GM23338 (cell line): ENCODE measurements around the gene LRP1B. TPM values are rescaled to one million over a fixed set of nuclear protein-coding genes. Genes with fewer than 3 reads are reported as not detected.
A peak's percentile ranks its signal among the peaks of the same experiment; 100 is the strongest.

Experiments
- ATAC-seq: fragments of 200-7000 bp; cut with Tn5 transposase; 3 replicates; pipeline ENCODE4 v1.9.1; 2020
- DNase-seq: peaks from one replicate; pipeline ENCODE4 v3.0.0-alpha.2; 2015; ENCODE audit warnings: low spot score
- H2AFZ ChIP-seq: fragments of 200-600 bp; sonication (generic); 2 replicates; pipeline ENCODE4 v1.8.0; 2016; ENCODE audit warnings: antibody characterized with exemption, mild to moderate bottlenecking, moderate library complexity
- H3F3A ChIP-seq: fragments of 200-600 bp; sonication (generic); replicated peaks from 2 replicates; pipeline ENCODE4 v1.8.0; 2017; ENCODE audit warnings: antibody characterized with exemption, mixed run types, low read depth
- H3K27ac ChIP-seq: fragments of 200-600 bp; sonication (generic); 2 replicates; pipeline ENCODE4 v1.6.1; 2016; ENCODE audit warnings: low read depth
- H3K27me3 ChIP-seq: fragments of 200-600 bp; sonication (generic); 2 replicates; pipeline ENCODE4 v1.8.0; 2016; ENCODE audit warnings: mild to moderate bottlenecking, mixed run types, moderate library complexity; ENCODE audit not compliant: insufficient read depth
- H3K36me3 ChIP-seq: fragments of 200-600 bp; sonication (generic); 2 replicates; pipeline ENCODE4 v1.8.0; 2016; ENCODE audit warnings: mild to moderate bottlenecking; ENCODE audit not compliant: insufficient read depth
- H3K4me1 ChIP-seq: fragments of 200-600 bp; sonication (generic); 2 replicates; pipeline ENCODE4 v1.8.0; 2016; ENCODE audit warnings: mild to moderate bottlenecking, moderate library complexity; ENCODE audit not compliant: insufficient read depth
- H3K4me2 ChIP-seq: fragments of 200-600 bp; sonication (generic); 2 replicates; pipeline ENCODE4 v1.7.1; 2017; ENCODE audit warnings: mixed run types
- H3K4me3 ChIP-seq: fragments of 200-600 bp; sonication (generic); 2 replicates; pipeline ENCODE4 v1.6.1; 2016; ENCODE audit warnings: mixed run types
- H3K79me2 ChIP-seq: fragments of 200-600 bp; sonication (generic); replicated peaks from 2 replicates; pipeline ENCODE4 v1.8.0; 2017; ENCODE audit warnings: mild to moderate bottlenecking; ENCODE audit not compliant: insufficient read depth
- H3K9me2 ChIP-seq: fragments of 200-600 bp; sonication (generic); 2 replicates; pipeline ENCODE4 v1.8.0; 2017; ENCODE audit not compliant: insufficient read depth
- H4K20me1 ChIP-seq: fragments of 200-600 bp; sonication (generic); replicated peaks from 2 replicates; pipeline ENCODE4 v1.8.0; 2017; ENCODE audit warnings: mild to moderate bottlenecking; ENCODE audit not compliant: insufficient read depth
- H3K27ac Mint-ChIP-seq: 2 replicates; pipeline ENCODE4 v1.8.0; 2020; ENCODE audit warnings: inconsistent platforms, mild to moderate bottlenecking, moderate library complexity, mixed read lengths
- H3K27me3 Mint-ChIP-seq: 3 replicates; pipeline ENCODE4 v1.8.0; 2022; ENCODE audit warnings: low read depth, mild to moderate bottlenecking, moderate library complexity, mixed read lengths, inconsistent platforms; ENCODE audit not compliant: insufficient read depth, poor library complexity
- H3K36me3 Mint-ChIP-seq: 3 replicates; pipeline ENCODE4 v1.8.0; 2021; ENCODE audit warnings: low read depth, mild to moderate bottlenecking, inconsistent platforms, moderate library complexity, mixed read lengths
- H3K4me1 Mint-ChIP-seq: 3 replicates; pipeline ENCODE4 v1.8.0; 2020; ENCODE audit warnings: mild to moderate bottlenecking, inconsistent platforms, mixed read lengths
- H3K4me3 Mint-ChIP-seq: 3 replicates; pipeline ENCODE4 v1.8.0; 2021; ENCODE audit warnings: moderate library complexity, mild to moderate bottlenecking, inconsistent platforms, mixed read lengths
- H3K9me3 Mint-ChIP-seq: 3 replicates; pipeline ENCODE4 v1.8.0; 2020; ENCODE audit warnings: moderate library complexity, mild to moderate bottlenecking, inconsistent platforms, mixed read lengths
- CREB1 ChIP-seq: fragments of 250-450 bp; sonication (Bioruptor Pico); IDR thresholded peaks from 2 replicates; pipeline ENCODE4 v1.5.0; 2020; ENCODE audit warnings: low read depth, mild to moderate bottlenecking, moderate library complexity
- EZH2 ChIP-seq: fragments of 200-600 bp; sonication (generic); IDR thresholded peaks from one replicate; pipeline ENCODE4 v1.8.0; 2017; ENCODE audit warnings: antibody characterized with exemption, mild to moderate bottlenecking, low read depth; ENCODE audit not compliant: unreplicated experiment
- JUNB ChIP-seq: IDR thresholded peaks from one replicate; pipeline ENCODE4 v1.6.1; 2016; ENCODE audit warnings: antibody characterized with exemption; ENCODE audit not compliant: unreplicated experiment
- POLR2AphosphoS5 ChIP-seq: IDR thresholded peaks from 2 replicates; pipeline ENCODE4 v1.6.1; 2016; ENCODE audit warnings: antibody characterized with exemption, low read depth
- REST ChIP-seq: IDR thresholded peaks from one replicate; pipeline ENCODE4 v1.6.1; 2018; ENCODE audit warnings: antibody characterized with exemption; ENCODE audit not compliant: unreplicated experiment
- ZNF331 ChIP-seq: fragments of 250-450 bp; sonication (Bioruptor Pico); IDR thresholded peaks from 2 replicates; pipeline ENCODE4 v1.5.0; 2020; ENCODE audit warnings: low read depth, mild to moderate bottlenecking, moderate library complexity
- polyA plus RNA-seq: library from polyadenylated mRNA; unstranded; fragments of >200 nt; fragmentation: Nextera tagmentation; extraction: Ambion mirVana; gene quantifications from 2 replicates; pipeline ENCODE4 v1.2.1, GENCODE V29; 2016
- total RNA-seq: library from RNA; depleted of rRNA; stranded (reverse); fragments of >200 nt; shearing (Covaris generic); gene quantifications from 2 replicates; pipeline ENCODE4 v1.2.3, GENCODE V29; 2014
- TF ChIP-seq, protein P1 (sequence below), 2 experiments: fragments of 200-600 bp in 1 of 2; sonication (generic) in 1 of 2; conservative IDR thresholded peaks; 2 replicates each; pipeline versions ENCODE4 v1.5.1 to v1.6.1; 2016 to 2017; ENCODE audit warnings: antibody characterized with exemption in 2 of 2, low read depth in 2 of 2, mild to moderate bottlenecking in 2 of 2, moderate library complexity in 1 of 2
- TF ChIP-seq, protein P2 (sequence below): IDR thresholded peaks from 2 replicates; pipeline ENCODE4 v1.6.1; 2016; ENCODE audit warnings: antibody characterized with exemption

The LRP1B gene
- total and polyA plus RNA-seq, 2 experiments from 2014 or later = 0.15 to 0.97 TPM

GRCh38 chr2:141778315-141778835 is 352.4 kb downstream of the LRP1B start:
- peaks cover 3% of the 10 kb centered on the region for H3K4me1 ChIP-seq
- Mint-ChIP-seq H3K9me3 (no peaks in the 10 kb centered on the region), H3K4me1 (no peaks in the 10 kb centered on the region; the same call in 1 of the 3 replicates), H3K27ac (no peak overlapping the region), H3K36me3 (no peaks in the 10 kb centered on the region), H3K4me3 (no peak overlapping the region), H3K27me3 (no peaks in the 10 kb centered on the region)
- H3K27ac ChIP-seq = no peak overlapping the region
- no peaks in the 10 kb centered on the region for H4K20me1 ChIP-seq
- TF ChIP-seq ZNF331 (CRISPR knock-in tag) = no peak
- no peak for TF ChIP-seq POLR2AphosphoS5
- no peak for TF ChIP-seq EZH2
- no peak for TF ChIP-seq REST
- TF ChIP-seq, protein P1, sequence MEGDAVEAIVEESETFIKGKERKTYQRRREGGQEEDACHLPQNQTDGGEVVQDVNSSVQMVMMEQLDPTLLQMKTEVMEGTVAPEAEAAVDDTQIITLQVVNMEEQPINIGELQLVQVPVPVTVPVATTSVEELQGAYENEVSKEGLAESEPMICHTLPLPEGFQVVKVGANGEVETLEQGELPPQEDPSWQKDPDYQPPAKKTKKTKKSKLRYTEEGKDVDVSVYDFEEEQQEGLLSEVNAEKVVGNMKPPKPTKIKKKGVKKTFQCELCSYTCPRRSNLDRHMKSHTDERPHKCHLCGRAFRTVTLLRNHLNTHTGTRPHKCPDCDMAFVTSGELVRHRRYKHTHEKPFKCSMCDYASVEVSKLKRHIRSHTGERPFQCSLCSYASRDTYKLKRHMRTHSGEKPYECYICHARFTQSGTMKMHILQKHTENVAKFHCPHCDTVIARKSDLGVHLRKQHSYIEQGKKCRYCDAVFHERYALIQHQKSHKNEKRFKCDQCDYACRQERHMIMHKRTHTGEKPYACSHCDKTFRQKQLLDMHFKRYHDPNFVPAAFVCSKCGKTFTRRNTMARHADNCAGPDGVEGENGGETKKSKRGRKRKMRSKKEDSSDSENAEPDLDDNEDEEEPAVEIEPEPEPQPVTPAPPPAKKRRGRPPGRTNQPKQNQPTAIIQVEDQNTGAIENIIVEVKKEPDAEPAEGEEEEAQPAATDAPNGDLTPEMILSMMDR (conservative IDR thresholded peaks at IDR 0.05; ENCODE audit: low read depth in 2 of 2) = no peak
- TF ChIP-seq, protein P2, sequence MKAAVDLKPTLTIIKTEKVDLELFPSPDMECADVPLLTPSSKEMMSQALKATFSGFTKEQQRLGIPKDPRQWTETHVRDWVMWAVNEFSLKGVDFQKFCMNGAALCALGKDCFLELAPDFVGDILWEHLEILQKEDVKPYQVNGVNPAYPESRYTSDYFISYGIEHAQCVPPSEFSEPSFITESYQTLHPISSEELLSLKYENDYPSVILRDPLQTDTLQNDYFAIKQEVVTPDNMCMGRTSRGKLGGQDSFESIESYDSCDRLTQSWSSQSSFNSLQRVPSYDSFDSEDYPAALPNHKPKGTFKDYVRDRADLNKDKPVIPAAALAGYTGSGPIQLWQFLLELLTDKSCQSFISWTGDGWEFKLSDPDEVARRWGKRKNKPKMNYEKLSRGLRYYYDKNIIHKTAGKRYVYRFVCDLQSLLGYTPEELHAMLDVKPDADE = no peak
- no peak for TF ChIP-seq CREB1 (CRISPR knock-in tag)
- no peaks in the 10 kb centered on the region for H3K36me3 ChIP-seq
- DNase-seq = no peak
- ATAC-seq = no peak
- H3K27me3 ChIP-seq = no peaks in the 10 kb centered on the region
- H3K79me2 ChIP-seq = no peaks in the 10 kb centered on the region
- H3K4me3 ChIP-seq = no peak overlapping the region
- H3K9me2 ChIP-seq = no peaks in the 10 kb centered on the region
- no peak overlapping the region; the same call in 1 of the 2 replicates for H2AFZ ChIP-seq
- no peak overlapping the region for H3K4me2 ChIP-seq
- H3F3A ChIP-seq = no peaks in the 10 kb centered on the region

- H3K36me3 Mint-ChIP-seq = no peaks in the 10 kb centered on the region
These were observed 360.3 kb downstream of the LRP1B start for GRCh38 chr2:141770530-141770929.

More at GRCh38 chr2:141770530-141770929, 360.3 kb downstream of the LRP1B start:
- no peak overlapping the region for H3K4me3 Mint-ChIP-seq
- Histone ChIP-seq H3K9me2 (0 out of 2 replicates have a peak, but pooled peaks cover 3% of the 10 kb centered on the region), H2AFZ (no peak overlapping the region), H3K4me3 (no peak overlapping the region), H3K4me1 (peaks cover 42% of the 10 kb centered on the region), H3K79me2 (no peaks in the 10 kb centered on the region), H3K36me3 (no peaks in the 10 kb centered on the region), H3K27ac (no peak overlapping the region), H3K4me2 (no peak overlapping the region), H3K27me3 (no peaks in the 10 kb centered on the region), H4K20me1 (no peaks in the 10 kb centered on the region), H3F3A (no peaks in the 10 kb centered on the region)
- H3K27ac Mint-ChIP-seq = no peak overlapping the region; the same call in 1 of the 2 replicates
- H3K4me1 Mint-ChIP-seq = peaks cover 40% of the 10 kb centered on the region
- TF ChIP-seq, protein P1 (conservative IDR thresholded peaks at IDR 0.05; ENCODE audit: low read depth in 2 of 2) = peak; percentile 35 to 61
- TF ChIP-seq JUNB = no peak
- ATAC-seq (peak; percentile 69), DNase-seq (peak; percentile 28)
- H3K27me3 Mint-ChIP-seq = peaks cover 2% of the 10 kb centered on the region
- no peaks in the 10 kb centered on the region for H3K9me3 Mint-ChIP-seq
